Muscle of back (tissue), 11 donors: Measurements from ENCODE around the gene MEIKIN. TPM values are rescaled to one million over a fixed set of nuclear protein-coding genes. Genes with fewer than 3 reads are reported as not detected.
"Not testable (repeated sequence)": the region's sequence is repeated elsewhere in the genome, so short reads cannot be mapped to it uniquely, and the experiment has no call there.

Experiments
- DNase-seq, 3 donors: peaks; one replicate each; pipeline versions ENCODE4 v3.0.0 to v3.0.0-alpha.2; 2013
- polyA plus RNA-seq, 10 donors: library from polyadenylated mRNA; unstranded; fragments of 120-200 nt; gene quantifications; one replicate each; pipeline ENCODE4 v1.2.1, GENCODE V29; 2013; ENCODE audit not compliant: insufficient read length in 10 of 10

Gene MEIKIN
- polyA plus RNA-seq, 10 donors: 0.23 TPM; not detected in 9

- DNase-seq: no peak
Measured at GRCh38 chr5:131913603-131914002, 31.9 kb downstream of the MEIKIN start.

GRCh38 chr5:131906668-131907067, 38.8 kb downstream of the MEIKIN start:
- no peak for DNase-seq

GRCh38 chr5:131902266-131902665, 43.2 kb downstream of the MEIKIN start:
- DNase-seq: not testable (repeated sequence)

GRCh38 chr5:131899686-131900085, 45.8 kb downstream of the MEIKIN start:
- no peak for DNase-seq

DNA sequence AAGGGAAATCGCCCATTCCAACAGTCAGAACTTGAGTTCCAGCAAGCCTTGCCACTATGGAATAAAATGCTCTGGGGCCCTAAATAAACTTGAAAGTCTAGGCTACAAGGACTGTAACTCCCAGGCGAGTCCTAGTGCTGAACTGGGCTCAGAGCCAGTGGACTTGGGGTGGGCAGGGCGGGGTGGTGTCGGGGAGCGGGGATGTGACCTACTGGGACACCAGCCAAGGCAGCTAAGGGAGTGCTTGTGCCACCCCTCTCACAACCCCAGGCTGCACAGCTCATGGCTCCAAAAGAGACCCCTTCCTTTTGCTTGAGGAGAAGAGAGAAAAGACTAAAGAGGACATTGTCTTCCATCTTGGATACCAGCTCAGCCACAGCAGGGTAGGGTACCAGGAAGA, 61.5 kb downstream of the MEIKIN start:
- DNase-seq: no peak

GRCh38 chr5:131879705-131880104, 65.8 kb downstream of the MEIKIN start:
- DNase-seq: no peak

DNA sequence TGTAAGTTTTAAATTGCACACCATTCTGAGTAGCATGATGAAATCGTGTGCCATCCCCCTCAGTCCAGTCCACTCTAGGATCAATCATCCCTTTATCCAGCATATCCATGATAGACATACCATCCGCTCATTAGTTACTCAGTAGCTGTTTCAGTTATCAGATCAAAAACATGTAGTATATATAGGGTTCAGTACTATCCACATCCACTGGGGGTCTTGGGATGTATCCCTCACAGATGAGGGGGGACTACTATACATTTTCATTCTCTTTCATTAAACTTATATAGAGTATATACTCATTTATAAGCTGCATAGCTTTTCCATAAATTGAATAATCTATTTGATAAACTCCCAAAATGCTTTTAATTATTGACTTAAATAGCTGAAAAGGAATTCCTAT, 67.6 kb downstream of the MEIKIN start:
- DNase-seq: no peak

GRCh38 chr5:131871251-131871650, 74.2 kb downstream of the MEIKIN start:
- DNase-seq: not testable (repeated sequence)

DNA sequence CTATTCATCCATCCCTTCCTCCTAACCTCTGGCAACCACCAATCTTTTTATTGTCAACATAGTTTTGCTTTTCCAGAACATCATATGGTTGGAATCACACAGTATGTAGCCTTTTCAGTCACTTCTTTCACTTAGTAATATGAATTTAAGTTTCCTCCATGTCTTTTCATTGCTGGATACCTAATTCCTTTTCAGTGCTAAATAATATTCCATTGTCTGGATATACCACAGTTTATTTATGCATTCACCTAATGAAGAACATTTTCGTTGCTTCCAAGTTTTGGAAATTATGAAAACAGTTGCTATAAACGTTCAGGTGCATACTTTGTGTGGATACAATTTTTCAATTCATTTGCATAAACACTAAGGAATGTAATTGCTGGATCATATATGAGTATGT, 77.9 kb downstream of the MEIKIN start:
- no peak for DNase-seq

GRCh38 chr5:131863700-131864099, 81.8 kb downstream of the MEIKIN start:
- DNase-seq: no peak

DNA sequence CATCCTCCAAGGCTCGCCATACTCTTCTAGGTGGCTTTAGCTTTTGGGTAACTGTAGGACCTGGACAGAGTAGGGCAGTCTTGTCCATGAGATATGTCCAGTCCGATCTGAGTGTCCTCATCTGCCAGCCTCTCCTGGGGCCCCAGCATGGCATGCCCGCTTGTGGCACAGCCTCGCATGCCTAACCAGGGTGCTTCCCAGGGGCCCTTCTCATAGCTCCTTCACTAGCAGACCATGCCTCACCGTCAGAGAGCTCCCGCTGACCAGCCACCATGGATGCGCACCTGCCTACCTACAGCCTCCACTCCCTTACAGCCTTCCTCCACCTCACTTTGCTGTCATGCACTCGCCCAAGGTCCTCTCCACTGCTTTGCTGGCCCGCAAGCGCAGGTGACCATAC, 88.1 kb downstream of the MEIKIN start:
- DNase-seq: no peak

DNA sequence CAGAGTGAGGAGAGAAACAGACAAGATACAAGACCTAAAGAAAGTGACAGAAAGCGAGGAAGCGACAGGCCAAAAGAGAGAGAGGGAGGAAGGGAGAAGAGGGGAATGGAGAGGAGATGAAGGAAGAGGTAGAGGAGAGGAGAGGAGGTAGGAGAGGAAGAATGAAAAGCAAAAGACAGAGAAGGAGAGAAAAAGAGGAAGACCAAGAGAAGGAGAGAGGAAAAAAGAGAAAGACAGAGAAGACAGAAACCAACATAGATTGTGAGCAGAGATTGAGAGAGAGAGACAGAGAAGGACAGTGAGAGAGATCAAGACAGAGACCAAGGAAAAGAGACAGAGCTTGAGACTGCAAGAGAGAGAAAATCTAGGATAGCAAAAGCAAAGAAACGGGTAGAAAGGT, 90.0 kb downstream of the MEIKIN start:
- no peak for DNase-seq

- DNase-seq: no peak
Measured at GRCh38 chr5:131854134-131854533, 91.3 kb downstream of the MEIKIN start.

GRCh38 chr5:131848662-131849061, 96.8 kb downstream of the MEIKIN start:
- no peak for DNase-seq

GRCh38 chr5:131846536-131846935, 98.9 kb downstream of the MEIKIN start:
- no peak for DNase-seq

- DNase-seq: no peak
Measured at GRCh38 chr5:131845828-131846227, 99.6 kb downstream of the MEIKIN start.

GRCh38 chr5:131842971-131843370, 102.5 kb downstream of the MEIKIN start:
- not testable (repeated sequence) for DNase-seq

GRCh38 chr5:131832702-131833101, 112.8 kb downstream of the MEIKIN start:
- DNase-seq: not testable (repeated sequence)

- DNase-seq: no peak
Measured at GRCh38 chr5:131825404-131826013, 120.0 kb downstream of the MEIKIN start.

DNA sequence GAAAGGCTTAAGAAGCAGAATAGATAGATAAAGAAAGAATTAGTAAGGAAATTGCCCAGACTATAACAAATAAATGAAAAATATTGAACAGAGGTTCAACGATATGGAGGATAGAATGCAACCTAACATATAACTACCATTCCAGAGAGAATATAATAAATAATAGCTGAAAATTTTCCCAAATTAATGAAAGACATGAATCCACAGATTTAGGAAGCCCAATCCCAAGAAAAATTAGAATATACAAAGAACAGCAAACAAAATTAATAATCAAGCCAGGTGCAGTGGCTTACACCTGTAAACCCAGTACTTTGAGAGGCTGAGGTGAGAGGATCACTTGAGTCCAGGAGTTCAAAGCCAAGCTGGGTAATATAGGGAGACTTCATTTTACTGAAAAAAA, 120.8 kb downstream of the MEIKIN start:
- no peak for DNase-seq

DNA sequence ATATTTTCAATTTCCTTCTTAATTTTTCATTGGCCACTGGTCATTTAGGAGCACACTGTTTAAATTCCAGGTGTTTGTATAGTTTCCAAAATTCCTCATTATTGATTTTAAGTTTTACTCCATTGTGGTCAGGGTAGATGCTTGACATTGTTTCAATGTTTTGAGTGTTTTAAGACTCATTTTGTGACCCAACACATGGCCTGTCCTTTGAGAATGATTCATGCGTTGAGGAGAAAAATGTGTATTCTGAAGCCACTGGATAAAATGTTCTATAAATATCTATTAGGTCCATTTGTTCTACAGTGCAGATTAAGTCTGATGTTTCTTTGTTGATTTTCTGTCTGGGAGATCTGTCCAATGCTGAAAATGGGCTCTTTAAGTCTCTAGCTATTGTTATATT, 124.2 kb downstream of the MEIKIN start:
- DNase-seq: no peak

DNA sequence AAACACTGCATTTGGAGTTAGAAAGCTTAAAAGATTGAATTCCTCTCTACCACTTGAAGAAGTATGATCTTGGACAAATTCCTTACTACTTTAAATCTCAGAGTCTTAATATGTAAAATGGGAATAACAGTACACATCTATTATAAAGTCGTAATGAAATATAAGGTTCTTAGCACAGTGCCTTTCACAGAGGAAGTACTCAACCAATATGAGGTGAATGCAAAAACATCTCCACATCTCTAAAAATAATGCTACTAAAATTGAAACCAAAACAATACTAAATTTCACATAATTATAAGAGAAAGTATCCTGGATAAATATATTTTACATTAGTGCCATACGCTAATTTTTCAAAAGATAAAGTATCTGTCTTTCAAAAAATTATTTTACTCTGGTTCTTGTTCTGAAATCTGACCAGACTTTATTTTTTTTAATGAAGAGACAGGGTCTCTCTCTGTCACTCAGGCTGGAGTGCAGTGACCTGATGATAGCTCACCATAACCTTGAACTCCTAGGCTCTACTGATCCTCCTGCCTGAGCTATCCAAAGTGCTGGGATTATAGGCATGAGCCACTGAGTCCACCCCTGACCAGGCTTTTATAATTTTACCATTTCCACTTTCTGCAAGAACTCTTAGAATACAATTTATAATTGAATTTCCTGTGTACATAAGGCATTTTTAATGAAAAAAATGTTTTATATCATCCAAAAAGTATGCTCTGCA, 127.3 kb downstream of the MEIKIN start:
- DNase-seq: no peak

GRCh38 chr5:131814990-131815389, 130.5 kb downstream of the MEIKIN start:
- DNase-seq: peak in 1 of 3 donors; percentile 71
